Right hindlimb (tissue), 1 donor: ENCODE measurements around the gene SLC6A13.
"Not testable (repeated sequence)": the region's sequence is repeated elsewhere in the genome, so short reads cannot be mapped to it uniquely, and the experiment has no call there.

Experiments used
- DNase-seq: peaks from one replicate; pipeline ENCODE4 v3.0.0-alpha.2; 2018

SLC6A13 gene

DNA sequence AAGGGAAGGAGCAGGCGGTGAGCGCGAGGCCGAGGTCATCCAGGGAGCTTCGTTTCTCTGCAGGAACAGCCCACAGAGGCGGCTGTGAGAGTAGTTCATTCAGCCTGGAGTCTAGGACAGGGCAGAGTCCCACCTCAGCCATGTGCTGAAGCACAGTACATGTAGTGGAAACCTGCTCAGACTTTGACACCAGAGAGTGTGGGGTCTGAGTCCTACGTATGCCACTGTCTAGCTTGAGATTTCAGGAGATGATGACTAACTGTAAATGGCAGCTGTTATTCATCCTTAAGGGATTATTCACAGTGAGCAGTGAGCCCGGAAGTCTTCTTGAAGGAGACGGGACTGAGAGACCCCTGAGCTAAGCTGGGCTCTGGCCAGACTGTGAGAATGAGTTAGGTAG, 938 bp upstream of the SLC6A13 start:
- DNase-seq: no peak

DNA sequence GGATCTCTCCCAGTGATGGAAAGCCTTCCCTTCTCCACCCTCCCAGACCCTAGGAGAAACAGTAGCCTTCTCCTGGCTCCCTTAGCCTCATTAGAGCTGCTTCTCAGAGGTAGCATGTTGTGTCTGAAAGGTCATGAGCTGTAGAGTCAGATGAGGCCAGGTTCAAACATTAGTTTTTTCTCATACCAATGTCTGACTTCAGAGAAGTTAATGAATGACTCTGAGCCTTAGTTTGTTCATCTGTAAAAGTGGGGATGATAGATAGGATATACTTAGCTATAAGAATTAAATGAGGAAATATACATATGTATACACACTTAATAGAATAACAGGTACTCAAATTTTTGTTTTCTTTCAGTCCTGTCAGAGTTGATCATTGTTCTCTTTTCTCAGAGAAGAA, 523 bp downstream of the SLC6A13 start:
- DNase-seq: no peak

DNA sequence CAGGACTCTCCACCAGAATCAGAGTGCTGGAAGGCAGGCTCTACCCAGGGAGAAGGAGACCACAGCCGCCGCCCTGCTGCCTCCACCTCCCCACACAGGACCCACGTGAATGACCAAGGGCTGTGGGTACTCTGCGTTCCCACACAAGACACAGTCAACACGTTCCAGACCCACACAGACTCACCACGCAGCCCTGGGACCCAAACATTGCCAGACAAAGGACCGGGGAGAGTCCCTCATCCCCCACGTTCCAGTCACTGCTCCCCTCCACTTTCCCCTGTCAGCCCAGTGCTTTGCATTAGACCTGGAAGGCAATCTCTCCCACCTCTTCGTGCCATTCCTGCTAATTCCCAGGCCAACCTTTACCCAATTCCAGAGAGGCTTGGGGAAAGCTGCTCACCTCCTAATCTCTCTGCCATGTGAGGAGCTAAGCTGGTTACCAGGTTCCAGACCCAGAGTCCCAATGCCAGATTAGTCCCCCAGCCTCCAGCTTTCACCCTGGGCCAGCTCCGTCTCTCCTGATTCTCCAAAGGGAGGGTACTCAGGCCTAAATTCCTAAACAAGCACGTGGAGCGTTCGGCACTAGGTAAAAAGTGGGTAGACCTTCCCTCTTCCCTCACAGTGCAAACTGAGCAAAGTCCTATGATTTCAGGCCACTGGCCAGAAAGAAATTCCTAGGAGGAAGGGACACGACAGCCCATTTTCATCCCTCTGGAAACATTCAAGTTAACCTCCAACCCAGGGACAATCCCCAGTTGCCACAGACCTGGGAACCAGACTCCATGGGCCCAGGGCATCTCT, 4.9 kb downstream of the SLC6A13 start:
- DNase-seq: no peak

DNA sequence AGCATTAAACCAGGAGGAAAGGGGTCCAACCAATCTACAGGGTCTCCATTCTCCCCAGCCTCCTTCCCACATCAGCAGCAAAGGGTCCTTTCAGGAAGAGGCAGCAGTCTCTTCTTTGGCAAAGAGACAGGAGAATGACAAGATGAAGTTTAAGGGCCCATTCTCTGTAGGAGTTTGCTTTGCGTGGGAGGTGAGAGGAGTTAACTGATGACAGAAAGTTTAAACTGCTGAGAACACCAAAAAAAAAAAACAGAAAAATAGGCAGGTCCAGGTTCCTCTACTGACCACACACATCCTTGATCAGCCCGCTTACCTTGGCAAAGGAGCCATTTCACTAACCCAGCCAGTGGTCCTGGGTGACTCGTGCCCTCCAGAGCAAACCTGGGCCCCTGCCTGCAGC, 5.7 kb downstream of the SLC6A13 start:
- DNase-seq: no peak

DNA sequence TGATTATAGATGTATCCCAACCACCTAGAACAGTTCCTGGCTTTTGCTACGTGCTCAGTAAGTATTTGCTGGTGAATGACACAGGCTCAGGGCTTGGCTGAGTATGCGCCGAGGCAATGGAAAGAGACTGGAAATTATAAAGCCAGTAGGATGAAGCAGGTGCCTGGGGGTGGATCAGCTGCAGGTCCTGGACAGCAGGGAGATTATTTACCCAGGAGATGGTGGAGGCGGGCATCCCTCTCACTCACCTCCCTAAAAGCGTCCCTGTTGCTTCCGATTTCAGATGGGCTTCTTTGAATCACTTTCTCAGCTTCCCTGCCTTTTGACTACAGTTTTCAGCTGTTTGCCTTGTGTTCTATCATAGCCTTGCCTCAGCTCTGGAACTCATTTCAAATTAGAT, 6.4 kb downstream of the SLC6A13 start:
- DNase-seq: no peak

DNA sequence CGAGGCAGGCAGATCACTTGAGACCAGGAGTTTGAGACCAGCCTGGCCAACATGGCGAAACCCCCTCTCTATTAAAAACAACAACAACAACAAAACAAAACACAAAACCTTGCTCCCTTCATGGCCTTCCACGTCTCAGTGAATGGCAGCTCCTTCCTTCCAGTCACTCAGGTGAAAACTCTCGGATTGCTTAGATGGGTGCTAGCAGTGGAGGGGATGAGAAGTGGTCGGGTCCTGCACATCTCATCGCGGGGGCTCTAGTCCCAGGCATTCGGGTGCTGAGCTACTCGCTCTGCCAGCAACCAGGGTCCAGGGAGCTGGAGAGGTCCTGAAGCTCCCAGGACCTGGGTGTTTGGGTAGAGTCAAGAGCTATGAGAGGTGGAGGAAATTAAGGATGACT, 7.7 kb downstream of the SLC6A13 start:
- DNase-seq: no peak

DNA sequence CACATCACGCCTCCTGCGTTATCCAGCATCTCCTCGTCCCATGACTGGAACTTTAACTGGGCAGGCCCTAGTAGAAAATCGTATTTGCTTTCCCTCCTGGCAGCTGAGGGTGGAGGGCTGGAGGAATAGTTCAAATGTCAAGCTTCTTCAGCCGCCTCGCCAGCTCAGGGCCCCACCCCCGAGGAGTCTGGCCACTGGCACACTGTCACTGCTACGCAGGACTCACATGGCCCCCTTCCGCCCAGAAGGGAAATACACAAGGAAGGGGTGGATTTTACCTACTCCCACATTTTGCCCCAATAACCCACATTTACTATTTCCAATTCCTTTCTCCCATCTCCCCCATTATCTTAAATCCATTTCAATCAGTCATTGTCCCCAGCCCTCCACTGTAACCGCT, 8.6 kb downstream of the SLC6A13 start:
- no peak for DNase-seq

DNA sequence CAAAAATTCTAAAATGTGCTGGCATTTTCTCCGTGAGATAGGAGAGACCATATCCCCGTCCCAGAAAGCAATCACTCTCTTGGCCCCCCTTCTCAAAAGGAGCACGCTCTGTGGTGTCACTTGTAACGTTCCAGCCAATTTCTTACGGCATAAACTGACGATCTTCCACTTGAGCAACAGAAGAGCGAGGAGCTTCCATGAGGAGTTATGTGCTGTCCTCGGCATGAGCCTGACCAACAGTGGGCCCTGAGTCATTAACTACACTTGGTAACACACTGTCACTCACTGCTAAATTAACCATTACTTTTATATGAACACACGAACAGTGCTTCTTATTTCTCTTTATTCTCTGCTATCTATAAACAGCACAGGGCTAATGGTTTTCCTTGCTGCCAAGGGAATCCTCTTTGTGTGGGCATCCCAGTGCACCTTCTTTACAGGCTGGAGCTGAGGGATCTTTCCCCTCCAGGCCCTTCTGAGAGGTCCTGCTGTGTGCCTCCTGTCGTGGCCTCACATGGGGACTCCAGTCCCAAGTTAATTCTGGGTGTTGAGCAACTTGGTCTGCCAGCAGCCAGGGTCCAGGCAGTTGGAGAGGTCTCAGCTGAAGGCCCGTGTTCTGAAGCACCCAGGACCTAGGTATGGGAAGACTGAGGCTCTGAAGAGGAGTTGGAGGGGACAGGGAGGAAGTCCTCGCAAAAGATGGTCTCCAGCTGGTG, 9.4 kb downstream of the SLC6A13 start:
- DNase-seq: no peak

DNA sequence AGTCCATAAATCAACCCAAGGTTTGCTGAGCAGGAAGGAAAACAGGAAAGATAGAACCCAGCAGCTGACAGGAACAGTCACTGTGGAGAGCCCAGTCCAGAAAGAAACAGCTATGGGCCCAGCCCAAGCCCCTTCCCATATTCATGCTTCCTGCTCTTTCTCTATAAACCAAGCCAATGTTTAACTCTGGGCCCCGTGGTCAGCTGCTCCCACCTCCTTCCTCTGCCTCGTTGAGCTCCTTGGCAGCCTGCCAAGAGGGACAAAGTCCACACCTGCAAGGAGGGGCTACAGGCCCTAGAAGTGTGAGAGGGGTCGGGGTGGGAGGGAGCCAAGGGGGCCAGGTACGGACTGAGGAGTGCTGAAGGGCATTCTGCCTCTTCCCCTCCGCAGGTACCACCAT, 10.0 kb downstream of the SLC6A13 start:
- no peak for DNase-seq

DNA sequence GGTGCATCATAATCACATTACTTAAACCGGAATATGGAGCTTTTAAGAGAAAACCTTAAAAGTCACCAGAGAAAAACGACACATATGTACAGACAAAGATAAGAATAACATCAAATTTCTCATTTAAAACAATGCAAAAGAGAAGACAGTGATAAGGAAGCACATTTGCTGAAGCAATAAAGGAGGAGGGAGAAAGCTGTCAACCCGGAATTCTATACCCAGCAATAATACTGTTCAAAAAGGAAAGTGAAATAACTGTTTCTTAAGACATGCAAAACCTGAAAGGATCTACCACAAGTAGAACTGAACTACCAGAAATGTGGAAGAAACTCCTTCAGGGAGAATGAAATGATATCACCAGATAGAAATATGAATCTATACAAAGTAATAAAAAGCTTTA, 15.4 kb downstream of the SLC6A13 start:
- no peak for DNase-seq

DNA sequence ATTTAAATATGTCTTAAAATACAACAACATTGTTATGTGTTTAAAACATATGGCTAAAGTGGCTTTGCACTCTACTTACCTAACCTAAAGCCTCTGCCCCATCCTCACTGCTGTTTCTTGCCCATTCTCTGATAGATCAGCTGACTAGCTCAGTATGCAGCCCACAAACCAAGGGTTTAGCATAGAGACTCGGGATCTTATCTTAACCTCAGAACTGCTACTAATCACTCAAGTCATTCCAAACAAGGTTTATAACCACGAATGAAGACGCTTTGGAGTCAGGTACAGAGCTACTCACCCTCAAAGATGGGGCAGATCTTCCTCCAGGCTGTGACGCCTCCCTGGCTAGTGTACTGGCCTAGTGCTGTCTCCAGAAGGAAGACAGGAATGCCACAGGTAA, 19.3 kb downstream of the SLC6A13 start:
- no peak for DNase-seq

DNA sequence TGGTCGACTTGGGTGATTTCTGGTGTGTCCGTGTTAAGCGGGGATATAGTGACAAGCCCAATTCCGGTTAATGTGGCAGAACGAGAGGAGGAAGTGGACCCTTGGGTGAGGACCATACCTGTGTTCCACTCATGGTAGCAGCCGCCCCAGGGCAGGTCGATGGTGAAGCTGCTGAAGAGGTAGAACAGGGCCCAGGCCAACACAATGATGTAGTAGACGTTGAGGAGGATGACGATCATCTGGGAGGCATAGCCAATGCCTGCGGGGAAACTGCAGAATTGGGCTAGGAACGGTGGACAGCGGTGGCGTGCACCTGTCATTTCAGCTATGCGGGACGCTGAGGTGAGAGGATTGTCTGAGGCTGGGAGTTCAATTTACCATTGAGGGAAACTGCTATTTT, 20.1 kb downstream of the SLC6A13 start:
- DNase-seq: no peak

DNA sequence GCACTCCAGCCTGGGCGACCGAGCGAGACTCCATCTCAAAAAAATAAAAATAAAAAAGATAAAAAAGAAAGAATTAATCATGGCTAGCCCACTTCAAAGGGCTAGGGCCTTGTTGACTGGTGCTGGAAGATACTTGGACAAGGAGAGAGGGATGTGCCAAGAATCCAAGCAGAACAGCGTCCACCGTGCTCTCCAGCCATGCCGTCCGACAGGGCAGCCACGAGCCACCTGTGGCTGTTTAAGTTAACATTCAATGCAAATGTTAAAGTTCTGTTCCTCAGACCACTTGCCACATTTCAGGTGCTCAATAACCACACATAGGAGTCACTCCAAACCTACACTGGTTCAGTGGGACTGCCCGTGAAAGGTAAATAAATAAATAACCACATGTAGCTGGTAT, 21.4 kb downstream of the SLC6A13 start:
- no peak for DNase-seq

DNA sequence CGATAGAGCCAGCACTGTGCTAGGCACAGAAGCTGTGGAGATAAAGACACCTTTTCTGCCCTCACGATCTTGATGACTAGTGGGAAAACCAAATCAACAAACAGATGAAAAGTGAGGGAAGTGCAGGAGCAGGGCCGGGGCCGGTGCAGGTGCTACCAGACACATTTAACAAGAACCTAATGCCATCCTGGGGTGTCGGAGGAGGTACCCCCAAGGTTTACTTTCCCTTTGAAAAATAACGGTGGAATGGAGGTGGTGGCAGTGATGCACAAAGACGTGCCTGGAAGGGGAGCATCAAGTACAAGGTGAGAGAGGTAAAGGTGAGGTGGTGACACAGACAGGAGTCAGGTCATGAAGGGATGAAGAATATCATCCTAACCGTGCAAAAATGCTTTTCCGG, 22.1 kb downstream of the SLC6A13 start:
- no peak for DNase-seq

DNA sequence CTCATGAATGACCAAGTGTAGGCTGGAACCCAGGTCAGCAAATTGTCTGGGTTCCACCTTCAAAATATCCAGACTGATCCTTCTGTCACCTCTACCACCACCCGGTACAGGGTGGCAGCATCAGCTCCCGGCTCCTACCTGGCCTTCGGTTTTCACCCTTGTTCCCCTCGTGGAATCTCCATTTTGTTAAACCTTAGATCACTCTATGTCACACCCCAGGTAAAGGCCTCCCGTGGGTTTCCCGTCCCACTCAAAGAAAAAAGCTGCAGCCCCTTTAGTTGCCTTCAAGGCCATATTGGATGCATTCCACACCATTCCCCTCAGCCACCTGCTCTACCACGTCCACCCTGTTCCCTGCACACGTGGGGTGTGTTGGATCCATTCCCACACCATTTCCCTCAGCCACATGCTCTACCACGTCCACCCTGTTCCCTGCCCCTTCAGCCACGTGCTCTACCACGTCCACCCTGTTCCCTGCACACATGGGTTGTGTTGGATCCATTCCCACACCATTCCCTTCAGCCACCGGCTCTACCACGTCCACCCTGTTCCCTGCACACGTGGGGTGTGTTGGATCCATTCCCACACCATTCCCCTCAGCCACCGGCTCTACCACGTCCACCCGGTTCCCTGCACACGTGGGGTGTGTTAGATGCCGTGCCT, 23.8 kb downstream of the SLC6A13 start:
- DNase-seq: no peak

DNA sequence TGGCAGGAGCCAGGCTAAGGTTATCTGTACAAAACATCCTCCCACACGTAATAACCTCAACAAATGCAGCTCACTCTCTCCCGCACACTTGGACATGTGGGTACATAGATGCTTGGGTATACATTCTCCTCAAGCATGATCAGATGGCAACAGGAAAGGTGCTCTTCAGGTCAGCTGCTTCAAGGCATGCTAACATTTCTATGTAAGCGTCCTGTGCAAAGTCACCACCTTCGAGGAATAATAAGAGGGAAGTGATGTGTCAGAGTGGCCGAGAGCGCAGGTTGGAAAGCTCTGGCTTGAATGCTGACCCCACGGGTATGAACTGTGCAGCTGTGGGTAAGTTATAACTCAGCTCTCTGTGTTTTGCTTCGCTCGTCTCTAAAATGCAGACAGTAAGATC, 24.5 kb downstream of the SLC6A13 start:
- DNase-seq: no peak

DNA sequence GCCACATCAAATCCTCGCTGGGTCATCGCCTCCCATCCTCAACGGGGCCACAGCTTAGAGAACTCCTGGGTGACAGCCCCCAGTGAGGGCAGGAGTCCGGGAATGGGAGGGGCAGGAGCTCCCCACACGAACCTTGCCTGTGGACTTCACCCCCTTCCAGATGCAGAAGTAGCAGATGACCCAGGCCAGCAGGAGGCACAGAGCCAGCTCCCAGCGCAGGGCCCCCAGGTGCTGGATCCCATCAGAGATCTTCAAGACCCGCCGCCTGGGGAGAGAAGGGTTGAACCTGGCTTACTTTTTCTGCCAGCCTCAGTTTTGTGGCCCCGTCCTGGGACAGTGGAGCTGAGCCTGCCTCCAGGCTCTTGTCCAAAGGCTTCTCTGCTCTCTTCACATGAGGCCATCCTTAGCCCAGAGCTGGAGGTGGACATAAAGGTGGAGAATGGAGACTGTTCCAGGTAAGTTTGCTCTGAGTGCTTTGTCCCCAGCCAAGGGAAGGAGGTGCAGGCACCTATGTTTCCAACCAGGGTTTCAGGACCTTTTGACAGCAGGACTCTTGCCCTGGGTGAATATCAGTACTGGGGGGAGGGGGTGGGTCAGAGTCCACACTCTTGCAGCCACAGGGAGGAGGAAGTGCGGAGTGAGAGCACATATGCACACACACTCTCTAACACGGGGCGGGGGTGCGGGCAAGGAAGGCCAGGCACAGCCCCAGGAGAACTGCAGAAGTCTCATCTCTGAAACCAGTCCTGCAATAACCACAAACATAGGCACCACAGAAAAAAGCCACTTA, 25.4 kb downstream of the SLC6A13 start:
- no peak for DNase-seq

DNA sequence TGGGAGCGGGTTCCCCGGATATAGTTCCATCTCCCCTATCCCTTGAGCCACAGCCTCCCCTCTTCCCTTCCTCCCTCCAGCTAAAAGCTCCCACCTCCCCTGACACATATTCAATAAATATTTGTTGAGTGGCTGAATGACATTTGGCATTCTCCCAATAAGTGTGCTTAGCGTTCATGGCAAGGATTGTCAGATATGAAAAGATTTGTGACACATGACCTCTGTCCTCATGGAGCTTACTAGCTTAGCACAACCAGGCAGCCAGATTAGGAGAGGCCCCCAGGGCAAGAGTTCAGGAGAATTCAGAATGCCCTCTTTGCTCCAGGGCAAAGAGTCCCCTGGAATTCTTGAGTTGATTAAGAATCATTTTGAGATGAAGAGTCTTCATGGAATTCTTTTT, 26.2 kb downstream of the SLC6A13 start:
- no peak for DNase-seq

DNA sequence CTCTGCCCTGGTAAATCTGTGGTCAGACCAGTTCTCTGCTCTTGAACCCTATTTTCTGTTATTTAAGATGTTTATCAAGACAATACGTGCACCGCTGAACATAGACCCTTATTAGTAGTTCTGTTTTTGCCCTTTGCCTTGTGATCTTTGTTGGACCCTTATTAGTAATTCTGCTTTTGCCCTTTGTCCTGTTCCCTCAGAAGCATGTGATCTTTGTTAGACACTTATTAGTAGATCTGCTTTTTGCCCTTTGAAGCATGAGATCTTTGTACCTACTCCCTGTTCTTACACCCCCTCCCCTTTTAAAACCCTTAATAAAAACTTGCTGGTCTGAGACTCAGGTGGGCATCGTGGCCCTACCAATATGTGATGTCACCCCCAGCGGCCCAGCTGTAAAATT, 26.7 kb downstream of the SLC6A13 start:
- DNase-seq: not testable (repeated sequence)

DNA sequence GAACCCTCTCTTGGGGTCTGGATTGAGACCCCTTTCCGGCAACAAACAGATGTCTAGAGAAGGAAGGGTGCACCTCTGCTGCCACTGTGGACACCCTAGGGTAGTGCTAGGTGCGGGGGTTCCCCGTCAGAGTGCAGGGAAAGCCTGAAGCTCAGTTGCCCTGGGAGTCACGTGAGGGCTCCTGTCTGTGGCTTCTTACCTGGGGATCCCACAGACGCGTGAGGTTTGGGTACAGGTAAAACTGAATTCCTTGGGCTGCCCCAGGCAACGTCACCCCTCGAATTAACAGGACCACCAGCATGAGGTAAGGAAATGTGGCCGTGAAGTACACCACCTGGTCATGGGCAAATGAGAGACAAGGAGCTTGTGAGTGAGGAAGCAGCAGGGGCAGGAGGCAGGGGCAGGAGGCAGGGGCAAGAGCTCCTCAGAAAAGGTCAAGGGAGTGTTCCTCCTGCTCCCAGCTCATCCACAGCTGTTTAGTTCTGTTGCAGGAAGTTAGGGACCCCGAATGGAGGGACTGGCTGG, 27.7 kb downstream of the SLC6A13 start:
- DNase-seq: no peak

DNA sequence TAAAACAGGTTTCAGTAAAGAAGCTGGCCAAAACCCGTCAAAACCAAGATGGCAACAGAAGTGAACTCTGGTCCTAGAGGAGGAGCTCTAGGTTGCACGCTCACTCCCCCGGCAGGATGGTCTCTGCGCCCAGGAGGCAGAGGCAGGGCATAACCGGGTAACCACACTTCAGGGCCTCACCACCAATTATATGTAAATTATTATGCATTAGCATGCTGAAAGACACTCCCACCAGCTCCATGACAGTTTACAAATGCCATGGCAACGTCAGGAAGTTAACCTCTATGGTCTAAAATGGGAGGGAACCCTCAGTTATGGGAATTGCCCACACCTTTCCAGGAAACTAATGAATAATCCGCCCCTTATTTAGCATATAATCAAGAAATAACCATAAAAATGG, 28.6 kb downstream of the SLC6A13 start:
- no peak for DNase-seq

DNA sequence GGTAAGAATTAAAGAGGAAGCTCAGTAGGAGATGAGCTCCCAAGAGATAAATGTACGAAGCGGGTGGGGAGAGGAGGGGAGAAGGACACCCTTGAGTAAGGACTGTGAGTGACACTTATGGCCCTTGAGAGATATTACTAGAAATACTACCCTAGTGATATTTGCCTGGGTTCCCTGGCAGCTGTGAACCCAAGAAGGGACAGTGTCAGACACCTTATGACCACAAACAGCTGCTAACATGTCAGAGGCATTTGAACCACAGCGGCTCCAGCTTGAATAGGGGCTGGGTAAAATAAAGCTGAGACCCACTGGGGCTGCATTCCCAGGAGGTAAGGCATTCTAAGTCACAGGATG, 29.0 kb downstream of the SLC6A13 start:
- DNase-seq: no peak
